GM18505 (cell line): ENCODE data around the gene DSCAML1.

Experiments used
- ATAC-seq: cut with Tn5 transposase; IDR thresholded peaks from one replicate; pipeline ENCODE4 v1.9.1; 2021; ENCODE audit not compliant: unreplicated experiment
- POLR2A ChIP-seq: IDR thresholded peaks from 4 replicates; pipeline ENCODE4 v1.6.1; 2011; ENCODE audit warnings: borderline replicate concordance; ENCODE audit not compliant: insufficient read depth, insufficient read length; ENCODE audit errors: extremely low read depth

Gene DSCAML1

DNA sequence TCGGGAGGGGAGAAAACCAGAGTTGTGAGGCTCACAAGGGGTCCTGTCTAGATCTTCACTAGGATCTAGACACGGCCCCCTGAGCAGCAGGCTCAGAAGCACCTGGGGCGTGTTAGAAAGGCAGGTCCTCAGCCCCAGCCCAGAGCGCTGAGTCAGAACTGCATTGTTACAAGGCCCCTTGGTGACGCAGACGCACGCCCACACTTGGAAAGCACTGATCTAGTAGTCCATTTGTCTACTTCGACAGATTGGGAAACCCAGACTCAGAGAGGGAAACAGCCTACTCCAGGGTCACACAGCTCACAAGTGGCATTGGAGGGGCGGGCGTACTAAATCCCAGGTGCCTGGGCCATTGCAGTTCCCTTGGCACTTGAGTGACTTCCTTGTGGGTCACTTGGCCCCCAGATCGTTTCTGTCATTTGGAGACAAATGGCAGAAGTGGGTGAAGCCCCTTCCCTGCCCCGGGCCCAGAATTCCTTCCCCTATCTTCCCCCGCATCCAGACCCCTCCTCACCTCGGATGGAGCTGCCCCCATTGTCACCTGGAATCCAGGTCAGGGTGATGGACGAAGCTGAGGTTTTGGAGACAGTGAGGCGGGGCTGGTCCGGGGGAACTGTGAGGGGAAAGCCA, 358.5 kb downstream of the DSCAML1 start:
- no peak for ATAC-seq

DNA sequence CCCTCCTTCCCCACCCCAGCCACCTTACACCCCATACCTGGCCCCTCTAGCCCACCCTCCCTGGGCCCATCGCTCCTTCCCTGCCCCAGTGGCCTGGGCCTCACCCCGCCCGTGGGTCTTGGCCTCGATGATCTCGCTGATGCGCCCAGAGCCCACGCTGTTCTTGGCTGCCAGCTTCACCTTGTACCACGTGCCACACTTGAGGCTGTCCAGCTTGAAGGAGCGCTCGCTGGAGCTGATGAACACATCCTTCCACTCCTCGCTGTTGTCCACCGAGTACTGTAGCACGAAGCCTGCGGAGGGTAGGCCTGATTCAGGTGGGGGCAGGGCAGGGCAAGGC, 359.3 kb downstream of the DSCAML1 start:
- no peak for TF ChIP-seq POLR2A
- no peak for ATAC-seq

More for the DNA sequence above, 358.5 kb downstream of the DSCAML1 start:
- TF ChIP-seq POLR2A: no peak

DNA sequence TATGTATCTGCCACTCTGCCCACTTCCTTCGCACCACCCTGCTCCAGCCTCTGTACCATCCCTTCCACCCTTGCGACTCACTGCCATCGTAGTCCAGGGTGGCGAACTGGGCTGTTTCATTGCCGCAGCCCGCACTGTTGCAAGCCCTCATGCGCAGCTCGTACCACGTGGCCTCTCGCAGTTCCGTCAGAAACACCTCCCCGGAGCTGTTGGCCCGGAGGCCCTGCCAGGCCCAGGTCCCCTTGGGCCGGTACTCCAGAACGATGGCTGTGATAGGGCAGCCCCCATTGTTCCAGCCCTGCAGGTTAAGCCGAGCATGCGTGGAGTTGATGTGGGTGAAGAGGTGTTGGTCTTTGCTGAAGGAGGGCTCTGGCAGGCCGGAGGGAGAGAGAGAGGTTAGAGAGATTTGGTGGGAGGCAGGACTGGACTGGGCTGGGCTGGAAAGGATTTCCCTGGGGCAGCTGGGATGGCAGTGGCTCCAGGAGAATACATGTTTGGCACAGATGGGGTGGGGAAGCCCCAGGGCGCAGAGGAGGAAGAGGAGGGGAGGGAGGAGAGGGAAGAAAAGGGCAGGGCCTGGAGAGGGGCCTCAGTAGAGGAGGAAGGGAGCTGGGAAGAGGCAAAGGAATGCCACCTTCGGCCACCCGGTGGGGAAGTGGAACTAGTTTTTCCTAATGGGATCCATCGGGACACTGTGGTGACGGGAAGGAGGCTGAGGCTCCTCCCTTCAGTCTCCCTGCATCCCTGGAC, 359.8 kb downstream of the DSCAML1 start:
- no peak for ATAC-seq
- TF ChIP-seq POLR2A: no peak

DNA sequence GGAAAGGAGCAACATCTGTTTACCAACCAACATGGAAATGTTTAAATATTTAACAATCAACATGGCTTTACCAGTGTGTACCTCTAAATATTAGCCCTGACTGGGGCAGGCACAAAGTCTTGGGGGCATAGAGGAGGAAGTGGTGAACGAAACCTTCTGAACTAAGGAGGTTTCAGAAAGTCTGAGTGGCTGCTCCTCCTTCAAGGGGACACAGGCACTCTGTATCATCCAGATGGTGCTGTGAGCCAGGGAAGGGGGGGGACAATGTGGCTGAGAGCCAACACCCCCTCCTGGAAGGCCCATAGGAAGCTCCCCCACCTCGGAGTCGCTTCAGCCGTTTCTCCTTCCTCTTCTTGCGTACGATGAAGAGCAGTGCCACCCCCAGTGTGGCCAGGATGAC, 361.7 kb downstream of the DSCAML1 start:
- TF ChIP-seq POLR2A: no peak
- no peak for ATAC-seq

DNA sequence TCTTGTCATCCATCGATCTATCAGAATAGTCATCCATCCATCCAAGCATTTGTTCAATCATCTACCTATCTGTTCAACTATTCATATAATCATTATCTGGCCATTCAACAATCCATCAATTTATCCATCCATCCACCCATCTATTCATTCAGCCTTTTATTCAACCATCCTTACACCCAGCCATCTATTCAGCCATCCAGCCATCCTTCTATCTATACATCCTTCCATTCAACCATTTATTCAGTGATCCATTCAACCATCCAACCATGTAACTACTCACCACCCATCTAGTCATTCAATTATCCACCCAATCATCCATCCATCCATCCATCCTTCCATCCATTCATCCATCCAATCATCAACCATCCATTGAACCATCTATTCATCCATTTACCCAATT, 362.5 kb downstream of the DSCAML1 start:
- ATAC-seq: no peak
- TF ChIP-seq POLR2A: no peak

DNA sequence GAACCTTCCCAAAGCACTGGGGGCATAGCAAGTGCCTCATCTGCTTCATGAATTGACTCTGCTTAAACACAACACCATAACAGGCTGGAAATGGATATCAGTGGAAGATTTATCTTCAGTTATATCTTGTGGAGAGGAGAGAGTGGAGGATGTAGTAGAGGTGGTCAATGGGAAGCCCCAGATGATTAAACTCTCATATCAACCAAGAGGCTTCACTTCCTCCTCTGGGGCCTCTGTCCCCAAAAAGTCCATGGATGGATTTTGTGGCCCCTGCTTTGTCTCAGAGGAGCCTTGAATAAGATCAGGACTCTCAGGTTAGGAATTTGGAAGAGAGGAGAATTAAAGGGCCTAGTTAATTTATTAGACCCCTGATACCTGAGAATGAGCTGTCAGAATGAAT, 363.3 kb downstream of the DSCAML1 start:
- ATAC-seq: no peak
- no peak for TF ChIP-seq POLR2A

DNA sequence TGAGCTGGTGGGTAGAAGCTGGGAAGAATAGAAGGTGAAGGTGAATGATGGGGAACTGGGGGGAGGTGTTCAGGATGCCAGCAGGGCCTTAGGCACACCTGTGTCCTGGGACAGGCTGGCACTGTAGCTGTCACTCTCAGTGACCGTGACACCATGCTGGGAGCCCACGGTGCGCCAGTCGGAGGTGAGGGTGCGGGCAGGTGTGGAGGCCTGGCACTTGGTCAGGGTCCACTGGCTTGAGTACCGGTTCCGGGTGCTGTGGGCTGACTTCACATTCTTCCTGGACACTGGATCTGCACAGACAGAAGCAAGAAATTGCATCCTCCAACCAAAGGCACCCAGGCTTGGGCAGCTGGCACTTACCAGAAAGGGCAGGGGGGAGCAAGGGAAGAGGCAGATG, 365.6 kb downstream of the DSCAML1 start:
- TF ChIP-seq POLR2A: no peak
- no peak for ATAC-seq

DNA sequence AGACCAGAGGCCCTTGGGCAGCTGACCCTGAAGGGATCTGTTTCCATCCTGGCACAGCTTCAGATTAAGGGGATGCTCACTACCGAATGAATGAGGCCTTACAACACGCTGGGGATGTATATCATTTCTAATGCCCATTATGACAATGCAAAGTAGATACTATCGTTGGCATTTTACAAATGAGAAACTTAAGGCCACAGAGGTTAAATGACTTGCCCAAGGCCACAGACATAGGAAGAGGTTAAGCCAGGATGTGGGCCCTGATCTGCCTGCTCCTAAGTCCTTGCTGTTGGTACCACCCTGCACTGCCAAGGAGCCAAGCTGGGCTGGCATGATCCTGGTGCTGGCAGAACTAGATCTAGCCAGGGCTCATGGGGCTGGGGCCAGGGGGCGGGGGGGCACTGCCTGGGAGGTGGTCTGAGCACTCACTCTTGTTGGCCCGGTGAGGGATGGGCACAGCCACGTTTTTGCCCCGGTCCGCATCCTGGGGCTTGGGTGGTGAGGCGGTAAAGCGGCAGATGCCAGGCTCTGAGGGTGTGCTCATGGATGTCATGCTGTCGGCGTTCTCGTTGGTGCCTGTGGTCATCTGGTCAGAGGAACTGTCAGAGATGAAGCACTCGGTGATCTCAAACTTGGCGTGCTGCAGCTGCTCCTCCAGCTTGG, 366.6 kb downstream of the DSCAML1 start:
- TF ChIP-seq POLR2A: no peak
- no peak for ATAC-seq

DNA sequence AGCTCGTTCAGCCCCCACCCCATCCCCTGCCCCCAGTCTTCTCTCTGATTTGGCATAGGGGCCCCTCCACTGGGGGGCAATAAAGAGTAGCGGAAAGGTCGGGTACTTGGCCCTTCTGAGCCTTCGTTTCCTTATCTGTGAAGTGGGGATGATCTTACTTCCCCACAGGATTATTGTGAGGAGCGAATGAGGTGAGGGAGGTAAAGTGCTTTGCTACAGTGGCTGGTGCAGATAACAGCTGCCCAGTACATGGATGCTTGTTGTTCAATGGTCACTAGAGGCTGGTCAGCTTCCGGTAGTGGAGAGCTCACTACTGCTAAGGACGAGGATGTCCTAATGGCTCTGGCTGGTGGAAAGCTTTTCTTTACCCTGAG, 368.2 kb downstream of the DSCAML1 start:
- ATAC-seq: no peak
- TF ChIP-seq POLR2A: no peak

DNA sequence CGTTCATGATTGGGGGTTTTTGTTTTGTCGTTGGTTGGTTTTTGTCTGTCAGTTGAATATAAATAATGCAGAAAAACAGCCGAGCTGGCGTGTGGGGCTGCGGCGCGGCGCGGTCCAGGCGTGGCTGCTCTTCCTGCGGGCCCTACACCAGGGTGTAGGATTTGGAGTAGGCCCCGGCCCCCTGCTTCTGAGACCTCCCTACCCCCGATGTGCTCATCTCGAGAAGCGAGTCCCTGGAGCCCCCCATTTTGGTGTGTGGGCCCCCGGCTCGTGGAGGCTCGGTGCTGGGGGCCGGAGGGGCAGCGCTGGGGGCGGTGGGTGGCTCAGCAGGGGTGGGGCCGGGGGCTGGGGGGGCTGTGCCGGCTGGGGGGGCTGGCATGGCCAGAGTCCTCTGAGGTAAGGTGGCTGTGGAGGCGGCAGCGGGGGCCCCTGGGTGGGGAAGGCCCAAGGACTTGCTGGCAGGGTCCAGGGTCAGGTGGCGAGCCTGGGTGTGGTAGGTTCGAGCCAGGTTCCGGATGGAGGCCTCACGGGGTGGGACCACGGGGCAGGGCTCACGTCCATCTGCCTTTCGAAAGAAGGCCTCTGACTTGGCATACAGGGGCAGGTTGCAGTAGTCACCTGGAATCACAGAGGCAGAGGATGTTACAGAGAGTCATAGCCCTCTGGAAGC, 368.7 kb downstream of the DSCAML1 start:
- ATAC-seq: no peak
- no peak for TF ChIP-seq POLR2A

DNA sequence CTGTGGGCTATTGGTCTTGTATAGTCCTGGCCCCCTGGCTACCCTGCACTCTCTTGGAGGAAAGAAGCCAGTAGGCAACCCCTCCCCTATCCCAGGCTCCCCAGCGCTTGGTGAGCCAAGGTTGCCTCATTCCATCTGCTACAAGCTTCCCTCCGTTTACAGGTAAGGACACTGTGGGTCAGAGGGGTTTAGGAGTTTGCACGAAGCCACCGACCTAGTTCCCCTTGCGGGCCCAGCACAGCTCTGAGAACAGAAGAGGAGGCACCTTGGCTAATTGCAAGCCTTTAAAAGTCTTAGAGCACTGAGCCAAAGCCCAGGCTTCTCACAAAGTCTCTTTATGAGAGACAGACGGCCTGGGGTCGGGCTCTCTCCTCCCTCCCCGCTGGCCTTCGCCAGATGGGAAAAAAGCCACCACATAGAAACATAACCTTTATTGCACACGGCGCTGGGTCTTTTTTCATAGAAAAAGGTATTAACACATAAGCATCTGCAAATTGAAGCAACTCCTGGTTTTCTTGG, 369.6 kb downstream of the DSCAML1 start:
- ATAC-seq: no peak
- no peak for TF ChIP-seq POLR2A

DNA sequence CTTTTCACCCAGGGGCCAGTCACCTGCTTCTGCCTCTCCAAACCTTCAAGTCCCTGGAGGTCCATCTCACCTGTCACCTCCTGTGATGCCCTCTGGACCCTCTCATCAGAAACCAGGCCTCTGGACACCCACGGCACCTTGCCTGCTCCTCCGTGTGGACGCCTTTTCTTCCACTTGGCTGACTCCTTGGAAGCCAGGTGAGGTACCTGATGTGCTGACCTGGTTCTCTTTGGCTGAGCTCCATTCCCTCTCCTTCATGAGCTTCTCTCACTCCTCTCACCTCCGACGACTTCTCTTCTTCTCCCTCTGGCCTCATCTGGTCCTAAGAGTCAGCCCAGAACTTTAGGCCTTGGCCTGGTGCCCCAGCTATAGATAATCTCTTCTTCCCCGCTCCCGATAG, 370.1 kb downstream of the DSCAML1 start:
- TF ChIP-seq POLR2A: no peak
- ATAC-seq: no peak

DNA sequence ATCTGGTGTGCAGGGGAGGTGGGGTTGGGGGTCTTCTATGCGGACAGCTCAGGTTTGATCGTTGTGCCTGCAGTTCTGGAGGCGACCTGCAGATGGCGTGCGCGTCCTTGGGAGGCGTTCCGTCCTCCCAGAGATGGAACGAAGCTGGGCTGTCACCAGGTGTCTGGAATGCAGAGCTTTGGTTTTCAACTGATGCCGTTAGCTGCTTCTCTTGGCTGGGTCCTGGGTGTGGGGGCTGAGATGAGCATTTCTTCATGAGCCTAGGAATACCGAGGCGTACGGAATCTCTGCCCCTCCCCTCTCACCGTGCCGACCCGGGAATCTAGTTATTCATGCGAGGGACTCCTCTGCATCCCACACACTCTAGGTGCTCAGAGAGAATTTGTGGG, 370.7 kb downstream of the DSCAML1 start:
- no peak for ATAC-seq
- no peak for TF ChIP-seq POLR2A
